Transverse colon (tissue), 4 donors: Measurements from ENCODE around the gene TRMT112. TPM values are rescaled to one million over a fixed set of nuclear protein-coding genes. Genes with fewer than 3 reads are reported as not detected.
A peak's percentile ranks its signal among the peaks of the same experiment; 100 is the strongest.

Experiments
- DNase-seq: peaks from one replicate; pipeline ENCODE4 v3.0.0-alpha.2; 2019
- H3K27ac ChIP-seq, 4 donors: fragments of 200-600 bp; sonication (generic); 2 replicates each; pipeline ENCODE4 v1.5.1; 2016 to 2018; ENCODE audit warnings: inconsistent platforms in 4 of 4
- H3K27me3 ChIP-seq: fragments of 200-600 bp; sonication (generic); 2 replicates; pipeline ENCODE4 v1.5.1; 2017; ENCODE audit warnings: inconsistent platforms
- H3K36me3 ChIP-seq, 4 donors: fragments of 200-600 bp; sonication (generic); 2 replicates each; pipeline ENCODE4 v1.5.1; 2017 to 2019; ENCODE audit warnings: inconsistent platforms in 4 of 4
- H3K4me1 ChIP-seq, 4 donors: fragments of 200-600 bp; sonication (generic); 2 replicates each; pipeline ENCODE4 v1.5.1; 2017 to 2020; ENCODE audit warnings: inconsistent platforms in 4 of 4
- H3K4me3 ChIP-seq, 4 donors: fragments of 200-600 bp; sonication (generic); 1 replicate in 1 of 4; 2 replicates in 3 of 4; pipeline versions ENCODE4 v1.5.1 to v1.6.1; 2017 to 2019; ENCODE audit warnings: inconsistent platforms in 4 of 4
- H3K9me3 ChIP-seq, 2 donors: fragments of 200-600 bp; sonication (generic); 2 replicates each; pipeline ENCODE4 v1.5.1; 2017 to 2019; ENCODE audit warnings: inconsistent platforms in 2 of 2
- CTCF ChIP-seq, 5 experiments: fragments of 200-600 bp in 3 of 5; fragments of 450-650 bp in 2 of 5; sonication (generic) in 3 of 5; IDR thresholded peaks; 1 replicate in 2 of 5; 2 replicates in 3 of 5; pipeline ENCODE4 v1.5.1; 2016 to 2017; ENCODE audit warnings: antibody characterized with exemption in 5 of 5, inconsistent platforms in 3 of 5, mild to moderate bottlenecking in 2 of 5, moderate library complexity in 1 of 5
- EP300 ChIP-seq: sonication (generic); formaldehyde crosslinking; IDR thresholded peaks from one replicate; pipeline ENCODE4 v1.6.1; 2017; ENCODE audit warnings: antibody characterized with exemption, low read depth
- POLR2A ChIP-seq: fragments of 450-650 bp; IDR thresholded peaks from one replicate; pipeline ENCODE4 v1.6.1; 2016; ENCODE audit warnings: antibody characterized with exemption, mild to moderate bottlenecking, moderate library complexity
- POLR2AphosphoS5 ChIP-seq, 3 donors: sonication (generic); formaldehyde crosslinking; IDR thresholded peaks; one replicate each; pipeline ENCODE4 v1.6.1; 2016; ENCODE audit warnings: antibody characterized with exemption in 3 of 3
- WGBS, 2 donors: methylation state at CpG; one replicate each; pipeline ENCODE4 v1.1.5; 2018; ENCODE audit warnings: low coverage in 1 of 2; 5-methylcytosine and 5-hydroxymethylcytosine counted together
- in situ Hi-C, 4 donors: fragments of 200-750 bp; cut with MboI; loops; one replicate each; pipeline versions ENCODE4 v1.15.0 to v1.15.1; 2017; ENCODE audit warnings: low sequenced_read_pairs in 3 of 4, low pct_ligation_motif_present in 1 of 4, low pct_unique_long_range_greater_than_20kb in 1 of 4
- intact Hi-C: fragments of 100-400 bp; cut with DNase I; formaldehyde crosslinking; loops from one replicate; pipeline ENCODE4 v1.15.1; 2023; ENCODE audit warnings: low total_unique reads
- total RNA-seq, 4 donors: library from RNA; depleted of rRNA; stranded (reverse); fragments of >200 nt; gene quantifications; one replicate each; pipeline ENCODE4 v1.1.0, GENCODE V29; 2016

The TRMT112 gene
- total RNA-seq, 4 donors from 2014 or later = 59.1 to 99.9 (median 82.7) TPM

- in situ Hi-C loops (no loop called here), intact Hi-C loops (no loop called here)
- no peaks in the 10 kb centered on the region for H3K27me3 ChIP-seq
- TF ChIP-seq POLR2AphosphoS5 (IDR thresholded peaks at IDR 0.05) = peak; percentile 23 to 80 (median 64)
- TF ChIP-seq CTCF (IDR thresholded peaks at IDR 0.05) = no peak
- no peak for TF ChIP-seq EP300
- TF ChIP-seq POLR2A = peak; percentile 76
- whole genome bisulfite sequencing, 2 donors = 64% methylated on average over 5 of the region's 5 CpGs; no CpG with 5 or more reads in 1 of the 2 donors
- DNase-seq = peak; percentile 85
- no peaks in the 10 kb centered on the region for H3K36me3 ChIP-seq
- no peaks in the 10 kb centered on the region for H3K9me3 ChIP-seq
- H3K4me1 ChIP-seq = peaks cover 0 to 44% (median 35%) of the 10 kb centered on the region in 4 donors
- H3K4me3 ChIP-seq = no peak overlapping the region
- H3K27ac ChIP-seq = peak overlapping the region; percentile 95 to 99 (median 96)
Measured at GRCh38 chr11:64321533-64321932, 4.2 kb upstream of the TRMT112 start.

- H3K27ac ChIP-seq = peak overlapping the region; percentile 95 to 99 (median 96)
- no peaks in the 10 kb centered on the region for H3K9me3 ChIP-seq
- intact Hi-C loops (no loop called here), in situ Hi-C loops (no loop called here)
- H3K4me3 ChIP-seq = no peak overlapping the region
- H3K36me3 ChIP-seq = no peaks in the 10 kb centered on the region
- TF ChIP-seq EP300 (no peak), POLR2A (no peak), CTCF (IDR thresholded peaks at IDR 0.05) (no peak), POLR2AphosphoS5 (IDR thresholded peaks at IDR 0.05) (no peak)
- H3K27me3 ChIP-seq = no peaks in the 10 kb centered on the region
- 47% methylated on average over 5 of the region's 5 CpGs; no CpG with 5 or more reads in 1 of the 2 donors for WGBS, 2 donors
- DNase-seq = no peak
- H3K4me1 ChIP-seq = peaks cover 3 to 49% (median 40%) of the 10 kb centered on the region in 4 donors
Measured at GRCh38 chr11:64321026-64321425, 3.7 kb upstream of the TRMT112 start.

- Histone ChIP-seq H3K27ac (peak overlapping the region; percentile 95 to 99 (median 96)), H3K36me3 (no peaks in the 10 kb centered on the region), H3K27me3 (no peaks in the 10 kb centered on the region), H3K4me3 (no peak overlapping the region), H3K4me1 (peaks cover 4 to 51% (median 41%) of the 10 kb centered on the region in 4 donors), H3K9me3 (no peaks in the 10 kb centered on the region)
- 60% methylated on average over 7 of the region's 7 CpGs; no CpG with 5 or more reads in 1 of the 2 donors for WGBS, 2 donors
- DNase-seq = no peak
- intact Hi-C loops (no loop called here), in situ Hi-C loops (no loop called here)
- TF ChIP-seq POLR2AphosphoS5 (IDR thresholded peaks at IDR 0.05) (no peak), POLR2A (no peak), CTCF (IDR thresholded peaks at IDR 0.05) (no peak), EP300 (no peak)
Measured at GRCh38 chr11:64320556-64320955, 3.2 kb upstream of the TRMT112 start.

GRCh38 chr11:64318766-64319761, 1.7 kb upstream of the TRMT112 start:
- 16 to 22% methylated on average over 12 to 18 of the region's 19 CpGs for WGBS, 2 donors

More at GRCh38 chr11:64318766-64319761, 1.7 kb upstream of the TRMT112 start:
- Histone ChIP-seq H3K27ac (peak overlapping the region; percentile 95 to 99 (median 96)), H3K27me3 (no peaks in the 10 kb centered on the region), H3K4me1 (peaks cover 4 to 51% (median 41%) of the 10 kb centered on the region in 4 donors), H3K4me3 (peak overlapping the region; percentile 51 to 91 (median 72)), H3K9me3 (no peaks in the 10 kb centered on the region), H3K36me3 (peaks cover 0 to 11% (median 3%) of the 10 kb centered on the region in 4 donors)
- intact Hi-C loops (no loop called here), in situ Hi-C loops (no loop called here)
- DNase-seq = peak; percentile 41
- TF ChIP-seq CTCF (IDR thresholded peaks at IDR 0.05) = no peak
- TF ChIP-seq POLR2AphosphoS5 (IDR thresholded peaks at IDR 0.05) = no peak
- no peak for TF ChIP-seq EP300
- no peak for TF ChIP-seq POLR2A
